ENCODE measurements around the gene VEZT.
"Not testable (repeated sequence)": the region's sequence is repeated elsewhere in the genome, so short reads cannot be mapped to it uniquely, and the experiment has no call there.

The VEZT gene

DNA sequence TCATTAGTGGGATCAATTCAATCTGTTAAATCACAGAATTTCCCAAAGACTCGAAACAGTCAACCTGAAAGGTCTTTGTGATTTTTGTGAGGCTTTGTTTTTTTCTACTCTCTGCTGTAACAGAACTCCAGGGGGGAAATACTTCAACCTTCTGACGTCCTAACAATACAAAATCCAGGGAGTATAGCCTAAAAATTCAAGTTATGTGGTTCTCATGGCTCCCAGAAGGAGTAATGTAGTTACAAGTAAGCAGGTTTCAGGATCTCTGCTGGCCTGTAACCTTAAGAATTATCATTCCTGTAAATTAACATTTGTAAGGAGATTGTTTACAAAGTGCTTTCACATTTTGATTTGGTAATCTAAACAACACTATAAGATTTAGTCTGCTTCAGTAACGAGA, 39.9 kb downstream of the VEZT start:
- DNase-seq (ENCODE audit: low read depth), result no peak

- DNase-seq (ENCODE audit: low read depth), result no peak
Observed at GRCh38 chr12:95258151-95258550, 40.5 kb downstream of the VEZT start.

GRCh38 chr12:95258803-95259202, 41.2 kb downstream of the VEZT start:
- no peak for DNase-seq (ENCODE audit: low read depth)

- no peak for DNase-seq (ENCODE audit: low read depth)
Observed at GRCh38 chr12:95259368-95259767, 41.8 kb downstream of the VEZT start.

GRCh38 chr12:95261109-95261508, 43.5 kb downstream of the VEZT start:
- no peak for DNase-seq (ENCODE audit: low read depth)

GRCh38 chr12:95262808-95263207, 45.2 kb downstream of the VEZT start:
- no peak for DNase-seq (ENCODE audit: low read depth)

DNA sequence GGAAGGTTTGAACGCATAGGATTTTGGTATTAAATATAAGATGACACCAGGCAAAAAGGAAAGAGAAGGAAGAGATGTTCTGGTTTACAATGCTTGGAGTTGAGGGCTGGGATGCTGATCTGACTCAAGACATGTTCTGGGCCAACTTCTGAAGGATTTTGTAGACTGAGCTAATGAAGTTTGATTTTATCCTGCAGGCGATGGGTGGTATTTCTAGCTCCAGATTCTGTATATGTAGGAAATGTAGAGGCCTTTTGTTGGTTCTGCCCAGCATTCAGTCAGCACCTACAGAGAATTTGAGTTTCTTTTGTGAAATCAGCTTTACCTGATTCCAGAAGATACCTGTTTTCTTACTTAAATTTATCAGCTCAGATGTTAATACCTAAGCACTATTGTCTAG, 48.2 kb downstream of the VEZT start:
- no peak for DNase-seq (ENCODE audit: low read depth)

DNA sequence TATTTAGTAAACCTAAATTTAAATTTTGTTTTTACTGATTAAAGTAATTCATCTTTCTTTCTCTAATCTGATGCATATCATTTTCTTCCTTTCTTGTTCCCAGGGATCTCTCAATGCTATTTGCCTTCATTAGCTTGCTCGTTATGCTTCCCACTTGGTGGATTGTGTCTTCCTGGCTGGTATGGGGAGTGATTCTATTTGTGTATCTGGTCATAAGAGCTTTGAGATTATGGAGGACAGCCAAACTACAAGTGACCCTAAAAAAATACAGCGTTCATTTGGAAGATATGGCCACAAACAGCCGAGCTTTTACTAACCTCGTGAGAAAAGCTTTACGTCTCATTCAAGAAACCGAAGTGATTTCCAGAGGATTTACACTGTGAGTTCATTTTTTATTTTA, 48.6 kb downstream of the VEZT start:
- no peak for DNase-seq (ENCODE audit: low read depth)

DNA sequence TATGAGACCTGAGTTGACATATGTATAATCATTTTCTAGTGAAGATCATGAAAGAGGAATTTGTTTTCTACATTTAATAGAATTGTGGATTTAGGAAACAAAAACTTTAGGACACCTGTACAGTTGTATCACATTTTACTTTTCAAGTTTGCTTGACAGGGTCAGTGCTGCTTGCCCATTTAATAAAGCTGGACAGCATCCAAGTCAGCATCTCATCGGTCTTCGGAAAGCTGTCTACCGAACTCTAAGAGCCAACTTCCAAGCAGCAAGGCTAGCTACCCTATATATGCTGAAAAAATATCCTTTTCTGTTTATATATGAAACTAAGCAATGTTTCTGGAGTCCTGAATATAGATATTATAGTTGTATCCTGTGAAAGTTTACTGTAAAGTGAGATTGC, 52.3 kb downstream of the VEZT start:
- no peak for DNase-seq (ENCODE audit: low read depth)

GRCh38 chr12:95271465-95271864, 53.9 kb downstream of the VEZT start:
- DNase-seq (ENCODE audit: low read depth), result no peak

- DNase-seq (ENCODE audit: low read depth), result no peak
Observed at GRCh38 chr12:95277139-95277538, 59.5 kb downstream of the VEZT start.

- no peak for DNase-seq (ENCODE audit: low read depth)
Observed at GRCh38 chr12:95279856-95280255, 62.2 kb downstream of the VEZT start.

DNA sequence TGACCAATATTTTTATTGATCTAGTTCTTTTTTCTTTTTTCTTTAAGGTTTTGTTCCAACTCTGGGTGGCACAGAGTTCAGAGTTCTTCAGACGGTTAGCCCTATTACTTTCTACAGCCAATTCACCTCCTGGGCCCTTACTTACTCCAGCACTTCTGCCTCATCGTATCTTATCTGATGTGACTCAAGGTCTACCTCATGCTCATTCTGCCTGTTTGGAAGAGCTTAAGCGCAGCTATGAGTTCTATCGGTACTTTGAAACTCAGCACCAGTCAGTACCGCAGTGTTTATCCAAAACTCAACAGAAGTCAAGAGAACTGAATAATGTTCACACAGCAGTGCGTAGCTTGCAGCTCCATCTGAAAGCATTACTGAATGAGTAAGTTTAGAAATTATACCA, 64.7 kb downstream of the VEZT start:
- no peak for DNase-seq (ENCODE audit: low read depth)

GRCh38 chr12:95283371-95283770, 65.8 kb downstream of the VEZT start:
- DNase-seq (ENCODE audit: low read depth), result no peak

- no peak for DNase-seq (ENCODE audit: low read depth)
Observed at GRCh38 chr12:95286713-95287112, 69.1 kb downstream of the VEZT start.

GRCh38 chr12:95291501-95291900, 73.9 kb downstream of the VEZT start:
- DNase-seq (ENCODE audit: low read depth), result no peak

GRCh38 chr12:95298916-95299315, 81.3 kb downstream of the VEZT start:
- no peak for DNase-seq (ENCODE audit: low read depth)

DNA sequence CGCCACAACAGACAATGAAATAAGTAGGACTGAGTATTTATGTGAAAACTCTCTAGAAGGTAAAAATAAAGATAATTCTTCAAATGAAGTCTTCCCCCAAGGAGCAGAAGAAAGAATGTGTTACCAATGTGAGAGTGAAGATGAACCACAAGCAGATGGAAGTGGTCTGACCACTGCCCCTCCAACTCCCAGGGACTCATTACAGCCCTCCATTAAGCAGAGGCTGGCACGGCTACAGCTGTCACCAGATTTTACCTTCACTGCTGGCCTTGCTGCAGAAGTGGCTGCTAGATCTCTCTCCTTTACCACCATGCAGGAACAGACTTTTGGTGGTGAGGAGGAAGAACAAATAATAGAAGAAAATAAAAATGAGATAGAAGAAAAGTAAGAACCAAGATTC, 82.7 kb downstream of the VEZT start:
- no peak for DNase-seq (ENCODE audit: low read depth)

- DNase-seq (ENCODE audit: low read depth), result no peak
Observed at GRCh38 chr12:95303476-95303875, 85.9 kb downstream of the VEZT start.

GRCh38 chr12:95304673-95305198, 87.1 kb downstream of the VEZT start:
- no peak for DNase-seq (ENCODE audit: low read depth)

- no peak for DNase-seq (ENCODE audit: low read depth)
Observed at GRCh38 chr12:95312656-95313055, 95.0 kb downstream of the VEZT start.

- not testable (repeated sequence) for DNase-seq (ENCODE audit: low read depth)
Observed at GRCh38 chr12:95314756-95315155, 97.1 kb downstream of the VEZT start.

DNA sequence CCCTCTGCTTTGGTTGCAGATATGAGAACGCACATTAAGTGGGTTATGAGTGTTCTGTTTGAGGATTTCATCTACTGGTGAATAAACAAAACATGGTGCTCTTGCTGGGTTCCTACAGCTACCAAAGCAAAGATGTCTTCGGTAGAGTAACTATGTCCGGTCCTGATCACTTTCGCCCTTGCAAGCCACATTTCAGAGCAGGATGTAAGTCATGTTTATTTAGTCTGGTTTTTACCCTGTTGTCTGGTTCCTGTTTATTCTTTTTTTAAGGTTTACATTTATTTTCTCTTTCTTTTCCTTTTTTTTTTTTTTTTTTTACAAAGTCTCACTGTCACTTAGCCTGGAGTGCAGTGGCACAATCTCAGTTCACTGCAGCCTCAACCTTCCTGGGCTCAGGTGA, 99.2 kb downstream of the VEZT start:
- no peak for DNase-seq (ENCODE audit: low read depth)

DNA sequence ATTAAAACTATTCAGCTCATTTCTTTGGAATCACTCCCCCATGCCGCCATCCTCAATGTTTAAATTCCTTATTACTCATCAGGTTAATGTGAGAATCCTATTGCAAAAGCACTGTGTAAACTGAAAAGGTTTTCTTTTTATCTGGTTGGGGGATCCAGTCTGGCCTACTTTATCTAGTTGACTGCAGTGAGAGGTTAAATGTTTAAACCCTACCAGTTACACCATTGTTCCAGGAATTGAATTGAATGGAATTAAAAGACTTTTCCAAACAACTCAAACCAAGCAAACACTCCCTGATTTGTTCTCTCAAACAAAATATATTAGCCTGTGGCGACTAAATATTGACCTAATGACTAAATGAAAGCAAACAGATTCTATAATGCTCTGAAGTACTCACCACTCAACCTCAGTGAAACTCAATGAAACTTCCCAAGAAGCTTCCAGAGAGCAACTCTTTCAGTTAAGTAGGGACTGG, 100.5 kb downstream of the VEZT start:
- DNase-seq (ENCODE audit: low read depth), result no peak

Measured in stimulated activated CD8-positive, alpha-beta memory T cell treated with anti-CD3 and anti-CD28 coated beads, Interleukin-4, amount 100 ng/mL, for 24 hours (primary cell).